ENCODE data around the gene TAMM41. TPM values are rescaled to one million over a fixed set of nuclear protein-coding genes. Genes with fewer than 3 reads are reported as not detected.
A peak's percentile ranks its signal among the peaks of the same experiment; 100 is the strongest.
"Not testable (repeated sequence)": the region's sequence is repeated elsewhere in the genome, so short reads cannot be mapped to it uniquely, and the experiment has no call there.

Gene TAMM41
- total RNA-seq, 1 donor from 2014 or later = 12.9 TPM

DNA sequence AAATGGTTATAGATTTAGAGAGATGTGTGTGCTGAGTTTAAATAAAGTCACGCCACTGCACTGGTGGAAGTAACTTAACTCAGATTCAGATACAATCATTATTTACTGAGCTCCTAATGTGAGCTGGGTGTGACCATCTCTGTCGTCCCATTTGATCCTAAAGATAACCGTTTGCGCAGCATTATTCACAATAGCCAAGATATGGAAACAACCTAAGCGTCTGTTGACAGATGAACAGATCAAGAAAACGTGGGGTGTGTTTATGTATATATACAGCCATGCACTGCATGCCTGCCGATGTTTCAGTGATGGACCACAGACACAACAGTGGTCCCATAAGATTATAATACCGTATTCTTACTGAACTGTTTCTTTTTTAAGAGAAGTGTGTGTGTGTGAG lies 71.2 kb downstream of the TAMM41 start:
- DNase-seq (ENCODE audit: low read depth) = no peak
- no peak overlapping the region for H3K4me3 ChIP-seq (ENCODE audit: low read depth, low read length)
- TF ChIP-seq, protein P1, sequence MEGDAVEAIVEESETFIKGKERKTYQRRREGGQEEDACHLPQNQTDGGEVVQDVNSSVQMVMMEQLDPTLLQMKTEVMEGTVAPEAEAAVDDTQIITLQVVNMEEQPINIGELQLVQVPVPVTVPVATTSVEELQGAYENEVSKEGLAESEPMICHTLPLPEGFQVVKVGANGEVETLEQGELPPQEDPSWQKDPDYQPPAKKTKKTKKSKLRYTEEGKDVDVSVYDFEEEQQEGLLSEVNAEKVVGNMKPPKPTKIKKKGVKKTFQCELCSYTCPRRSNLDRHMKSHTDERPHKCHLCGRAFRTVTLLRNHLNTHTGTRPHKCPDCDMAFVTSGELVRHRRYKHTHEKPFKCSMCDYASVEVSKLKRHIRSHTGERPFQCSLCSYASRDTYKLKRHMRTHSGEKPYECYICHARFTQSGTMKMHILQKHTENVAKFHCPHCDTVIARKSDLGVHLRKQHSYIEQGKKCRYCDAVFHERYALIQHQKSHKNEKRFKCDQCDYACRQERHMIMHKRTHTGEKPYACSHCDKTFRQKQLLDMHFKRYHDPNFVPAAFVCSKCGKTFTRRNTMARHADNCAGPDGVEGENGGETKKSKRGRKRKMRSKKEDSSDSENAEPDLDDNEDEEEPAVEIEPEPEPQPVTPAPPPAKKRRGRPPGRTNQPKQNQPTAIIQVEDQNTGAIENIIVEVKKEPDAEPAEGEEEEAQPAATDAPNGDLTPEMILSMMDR (conservative IDR thresholded peaks at IDR 0.05; ENCODE audit: low read depth, low read length) = no peak

DNA sequence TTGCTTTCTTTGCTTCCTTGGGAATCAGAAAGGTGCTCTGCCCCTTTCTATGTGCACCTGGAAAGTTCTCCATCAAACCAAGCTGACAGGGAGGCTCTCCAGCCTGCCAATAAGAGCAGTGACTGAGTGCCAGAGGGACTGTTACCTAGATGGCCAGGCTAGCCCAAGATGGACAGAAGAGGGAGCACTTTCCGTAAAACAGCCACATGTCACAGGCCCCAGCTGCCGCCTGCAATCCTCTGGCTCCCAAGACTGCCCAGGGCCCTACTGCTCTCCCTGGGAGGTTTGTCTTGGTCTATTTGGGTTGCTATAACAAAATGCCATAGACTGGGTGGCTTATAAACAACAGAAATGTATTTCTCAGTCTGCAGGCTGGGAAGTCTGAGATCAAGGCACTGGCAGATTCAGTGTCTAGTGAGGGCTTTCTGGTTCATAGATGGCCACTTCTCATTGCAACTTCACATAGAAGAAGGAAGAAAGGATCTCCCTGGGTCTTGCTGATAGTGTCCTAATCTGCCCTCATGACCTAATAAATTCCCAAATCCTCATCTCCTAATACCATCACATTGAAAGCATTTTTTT lies 72.3 kb downstream of the TAMM41 start:
- no peak overlapping the region for H3K4me3 ChIP-seq (ENCODE audit: low read depth, low read length)
- DNase-seq (ENCODE audit: low read depth) = no peak
- TF ChIP-seq, protein P1 (conservative IDR thresholded peaks at IDR 0.05; ENCODE audit: low read depth, low read length) = peak; percentile 65

DNA sequence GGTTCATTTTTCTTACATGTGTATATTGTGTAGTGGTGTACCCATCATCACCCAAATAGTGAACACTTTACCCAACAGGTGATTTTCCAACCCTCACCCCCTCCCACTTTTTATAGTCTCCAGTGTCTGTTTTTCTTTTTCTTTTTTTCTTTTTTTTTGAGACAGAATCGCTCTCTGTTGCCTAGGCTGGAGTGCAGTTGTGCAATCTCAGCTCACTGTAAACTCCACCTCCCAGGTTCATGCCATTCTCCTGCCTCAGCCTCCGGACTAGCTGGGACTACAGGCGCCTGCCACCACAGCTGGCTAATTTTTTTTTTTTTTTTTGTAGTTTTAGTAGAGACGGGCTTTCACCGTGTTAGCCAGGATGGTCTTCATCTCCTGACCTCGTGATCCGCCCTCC lies 74.8 kb downstream of the TAMM41 start:
- H3K4me3 ChIP-seq (ENCODE audit: low read depth, low read length); DNase-seq (ENCODE audit: low read depth): not testable (repeated sequence)

DNA sequence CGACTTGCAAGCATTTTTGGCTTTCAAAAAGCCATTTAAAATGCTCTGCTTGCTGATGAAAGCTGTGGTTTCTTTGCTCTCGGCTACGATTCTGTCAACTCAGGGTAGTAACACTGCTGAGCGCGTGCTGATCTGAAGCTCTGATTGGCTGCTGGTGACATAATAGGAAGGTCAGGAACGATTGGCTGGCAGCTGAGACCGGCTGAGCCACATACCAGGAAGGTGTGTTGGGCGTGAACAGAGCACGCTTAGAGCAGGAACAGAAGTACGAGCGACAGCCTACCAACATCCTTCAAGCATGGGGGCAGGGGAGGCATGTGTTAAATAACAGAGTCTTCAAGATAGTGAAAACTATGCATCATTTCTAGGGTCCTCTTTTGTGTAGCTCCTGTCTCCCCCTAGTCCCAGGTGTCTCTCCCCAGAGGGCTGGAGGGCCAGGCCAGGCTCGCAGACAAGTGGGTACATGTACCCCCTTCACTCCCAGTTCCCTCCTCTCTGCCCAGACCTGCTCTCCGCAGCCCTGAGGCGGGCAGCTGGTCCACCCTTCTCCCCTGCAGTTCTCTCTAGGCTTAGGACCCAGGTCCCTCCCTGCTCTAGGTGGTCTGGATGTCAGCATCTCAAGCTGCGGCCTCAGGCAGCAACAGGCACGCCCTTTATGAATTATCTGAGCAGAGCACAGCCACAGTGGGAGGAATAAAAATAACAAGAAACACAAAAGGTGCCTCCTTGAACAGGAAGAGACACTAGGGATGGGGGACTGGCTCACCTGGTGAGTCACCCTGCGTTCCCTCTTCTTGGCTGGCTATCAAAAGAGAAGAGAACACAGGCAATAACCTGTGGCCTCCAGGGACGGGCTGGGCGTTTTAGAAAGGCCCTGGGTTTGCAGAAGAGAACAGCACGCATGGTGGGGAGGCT lies 76.0 kb downstream of the TAMM41 start:
- DNase-seq (ENCODE audit: low read depth) = peak; percentile 67
- TF ChIP-seq, protein P1 (conservative IDR thresholded peaks at IDR 0.05; ENCODE audit: low read depth, low read length) = no peak
- H3K4me3 ChIP-seq (ENCODE audit: low read depth, low read length) = peak overlapping the region; percentile 24

DNA sequence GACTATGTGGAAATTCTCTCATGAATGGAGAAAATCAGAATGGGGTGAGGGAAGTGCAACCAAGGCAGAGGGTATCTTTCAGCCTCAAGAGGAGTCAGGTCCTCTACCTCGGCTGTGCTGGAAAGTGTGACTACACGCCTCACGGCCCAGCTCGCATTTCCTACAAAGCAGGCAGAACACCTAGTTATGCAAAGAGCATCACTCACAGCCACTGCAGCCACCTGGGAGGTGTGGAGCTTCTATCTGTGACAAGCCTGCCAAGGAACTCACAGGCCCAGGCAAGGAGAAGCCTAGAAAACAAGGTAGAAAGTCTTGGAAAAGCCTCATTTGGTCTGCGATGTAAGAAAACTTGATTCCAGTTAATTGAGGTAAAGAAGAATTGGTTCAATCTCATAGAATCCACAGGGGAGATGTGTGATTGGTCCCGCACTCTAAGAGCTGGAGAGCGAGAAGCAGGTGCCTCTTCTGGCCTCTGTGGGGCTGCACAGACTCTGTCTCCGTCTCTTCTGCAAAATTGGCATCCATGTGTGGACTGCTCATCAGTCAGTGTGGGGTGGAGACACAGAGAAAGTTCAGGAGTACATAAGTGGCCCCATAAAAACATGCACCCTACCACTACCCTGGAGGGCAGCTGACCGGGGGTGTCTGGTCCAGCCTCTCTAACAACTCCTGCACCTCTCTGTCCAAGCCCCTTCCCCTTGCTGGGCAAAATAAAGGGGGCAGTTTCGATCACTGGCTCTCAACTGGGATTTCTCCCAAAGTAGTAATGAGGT lies 76.8 kb downstream of the TAMM41 start:
- H3K4me3 ChIP-seq (ENCODE audit: low read depth, low read length) = peak overlapping the region; percentile 0

DNA sequence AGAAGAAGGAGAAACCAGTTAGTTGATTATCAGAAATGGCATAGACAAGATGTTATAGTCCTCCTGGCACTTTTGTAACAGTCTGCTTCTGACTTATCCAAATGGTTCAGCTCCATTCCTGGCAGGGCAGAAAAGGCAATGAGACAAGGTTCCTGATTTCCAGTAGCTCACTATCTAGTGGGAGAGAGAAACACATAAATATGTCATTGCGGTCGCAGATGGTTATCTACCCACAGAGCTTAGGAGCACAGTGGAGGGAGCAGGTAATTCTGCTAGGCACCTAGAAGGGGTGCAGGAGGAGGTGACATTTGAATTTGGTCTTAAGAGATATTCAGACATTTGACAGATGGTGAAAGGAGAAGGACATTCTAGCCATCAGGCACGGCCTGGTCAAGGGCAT lies 78.1 kb downstream of the TAMM41 start:
- H3K4me3 ChIP-seq (ENCODE audit: low read depth, low read length) = no peak overlapping the region
- TF ChIP-seq, protein P1 (conservative IDR thresholded peaks at IDR 0.05; ENCODE audit: low read depth, low read length) = no peak
- no peak for DNase-seq (ENCODE audit: low read depth)

More for the DNA sequence above, 76.8 kb downstream of the TAMM41 start:
- TF ChIP-seq, protein P1 (conservative IDR thresholded peaks at IDR 0.05; ENCODE audit: low read depth, low read length) = no peak
- no peak for DNase-seq (ENCODE audit: low read depth)

DNA sequence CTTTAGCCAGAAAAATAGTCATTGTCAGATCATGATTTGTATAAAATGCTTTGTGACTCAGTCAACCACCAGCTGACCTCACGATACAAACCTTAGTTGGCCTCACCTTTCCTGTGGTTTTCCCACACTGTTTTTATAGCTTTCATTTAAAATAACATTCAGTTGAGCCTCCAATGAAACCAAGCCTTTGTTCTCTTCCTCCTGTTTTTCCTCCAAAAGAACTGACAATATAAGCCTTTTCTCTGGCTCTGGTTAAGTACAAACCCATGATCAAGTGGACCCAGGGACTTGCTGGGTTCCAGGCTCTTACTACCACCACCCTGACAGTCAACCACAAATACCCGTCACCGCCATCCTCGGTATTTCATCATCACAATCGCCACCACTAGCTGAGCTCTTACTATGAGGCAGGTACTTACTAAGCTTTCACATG lies 81.7 kb downstream of the TAMM41 start:
- H3K4me3 ChIP-seq (ENCODE audit: low read depth, low read length) = no peak overlapping the region
- peak; percentile 80 for DNase-seq (ENCODE audit: low read depth)
- TF ChIP-seq, protein P1 (conservative IDR thresholded peaks at IDR 0.05; ENCODE audit: low read depth, low read length) = no peak
